ENCODE data around the gene SAXO1. TPM values are rescaled to one million over a fixed set of nuclear protein-coding genes. Genes with fewer than 3 reads are reported as not detected.

Gene SAXO1
- total RNA-seq, 2 experiments from 2014 or later = 0.10 TPM; not detected in 1

Other genes starting within 250 kb of the SAXO1 start
- 10 to 100 TPM; 44.7 to 46.0 TPM for gene RRAGA, start 16.2 kb upstream of the SAXO1 start, total RNA-seq
- 10 to 100 TPM; 29.2 to 30.8 TPM for gene HAUS6, start 69.7 kb upstream of the SAXO1 start, total RNA-seq
- gene PLIN2, start 94.3 kb upstream of the SAXO1 start, total RNA-seq = 10 to 100 TPM; 53.5 to 54.6 TPM
- 10 to 100 TPM; 29.6 to 35.3 TPM for gene DENND4C, start 197.5 kb upstream of the SAXO1 start, total RNA-seq

Data from activated CD8-positive, alpha-beta T cell treated with anti-CD3 and anti-CD28 coated beads, Interleukin-2, amount 10 ng/mL, durations not matched to agents 7 days and 5 days (primary cell).